NCI-H1694 treated with DMSO at 0.1 percent for 48 hours (cell line): ENCODE results near the gene COL6A5.
"Not testable (repeated sequence)": the region's sequence is repeated elsewhere in the genome, so short reads cannot be mapped to it uniquely, and the experiment has no call there.

ENCODE experiments used
- DNase-seq: peaks from one replicate; lab custom pipeline; 2025; lab: John Stamatoyannopoulos, UW

COL6A5 gene

GRCh38 chr3:130448155-130448554 lies 102.7 kb downstream of the COL6A5 start:
- not testable (repeated sequence) for DNase-seq

GRCh38 chr3:130456540-130456939 lies 111.1 kb downstream of the COL6A5 start:
- no peak for DNase-seq

GRCh38 chr3:130457671-130458070 lies 112.2 kb downstream of the COL6A5 start:
- no peak for DNase-seq

- DNase-seq, result no peak
Observed at GRCh38 chr3:130459944-130460343, 114.5 kb downstream of the COL6A5 start.

GRCh38 chr3:130462089-130462488 lies 116.6 kb downstream of the COL6A5 start:
- DNase-seq, result no peak

- DNase-seq, result no peak
Observed at GRCh38 chr3:130463221-130463620, 117.7 kb downstream of the COL6A5 start.

- no peak for DNase-seq
Observed at GRCh38 chr3:130465521-130465920, 120.0 kb downstream of the COL6A5 start.

- no peak for DNase-seq
Observed at GRCh38 chr3:130468311-130468710, 122.8 kb downstream of the COL6A5 start.

- no peak for DNase-seq
Observed at GRCh38 chr3:130470126-130470525, 124.7 kb downstream of the COL6A5 start.

- DNase-seq, result no peak
Observed at GRCh38 chr3:130473416-130473815, 127.9 kb downstream of the COL6A5 start.

GRCh38 chr3:130480736-130481135 lies 135.3 kb downstream of the COL6A5 start:
- no peak for DNase-seq

- no peak for DNase-seq
Observed at GRCh38 chr3:130488288-130488687, 142.8 kb downstream of the COL6A5 start.

GRCh38 chr3:130488769-130489450 lies 143.4 kb downstream of the COL6A5 start:
- no peak for DNase-seq

GRCh38 chr3:130490241-130490640 lies 144.8 kb downstream of the COL6A5 start:
- no peak for DNase-seq

- DNase-seq, result no peak
Observed at GRCh38 chr3:130491431-130491830, 146.0 kb downstream of the COL6A5 start.

GRCh38 chr3:130504701-130505100 lies 159.2 kb downstream of the COL6A5 start:
- DNase-seq, result no peak

GRCh38 chr3:130506031-130506430 lies 160.6 kb downstream of the COL6A5 start:
- DNase-seq, result no peak

- no peak for DNase-seq
Observed at GRCh38 chr3:130507746-130508145, 162.3 kb downstream of the COL6A5 start.

- no peak for DNase-seq
Observed at GRCh38 chr3:130509008-130509407, 163.5 kb downstream of the COL6A5 start.

GRCh38 chr3:130514681-130515080 lies 169.2 kb downstream of the COL6A5 start:
- DNase-seq, result no peak

GRCh38 chr3:130515755-130516154 lies 170.3 kb downstream of the COL6A5 start:
- no peak for DNase-seq

GRCh38 chr3:130516645-130517512 lies 171.4 kb downstream of the COL6A5 start, which contains the start of gene COL6A6:
Gene COL6A6, plus strand, starts transcription at chr3:130517177. Its CDS starts 43,188 bp downstream, at chr3:130560365.
- no peak for DNase-seq

GRCh38 chr3:130517602-130518001 lies 172.1 kb downstream of the COL6A5 start:
- DNase-seq, result no peak
